ACC112 (cell line): ENCODE results near the gene MOB3B.

Experiments used
- H2AFZ ChIP-seq: fragments of 200-600 bp; sonication (generic); one replicate; pipeline ENCODE4 v1.6.0; 2017; ENCODE audit warnings: antibody characterized with exemption, low read length; ENCODE audit not compliant: unreplicated experiment
- H3K27ac ChIP-seq: fragments of 200-600 bp; sonication (generic); 2 replicates; pipeline ENCODE4 v1.5.1; 2014; ENCODE audit warnings: low read depth, mild to moderate bottlenecking, antibody characterized with exemption, low read length, moderate library complexity
- H3K27me3 ChIP-seq: fragments of 200-600 bp; sonication (generic); 2 replicates; pipeline ENCODE4 v1.6.1; 2014; ENCODE audit warnings: mild to moderate bottlenecking, antibody characterized with exemption, low read length, moderate library complexity, mixed read lengths; ENCODE audit not compliant: insufficient read depth
- H3K36me3 ChIP-seq: fragments of 200-600 bp; sonication (generic); 2 replicates; pipeline ENCODE4 v1.6.1; 2016; ENCODE audit warnings: mild to moderate bottlenecking, antibody characterized with exemption, low read length, moderate library complexity, mixed read lengths; ENCODE audit not compliant: insufficient read depth
- H3K4me1 ChIP-seq: fragments of 200-600 bp; sonication (generic); one replicate; pipeline ENCODE4 v1.6.1; 2016; ENCODE audit warnings: low read length, mixed read lengths; ENCODE audit not compliant: insufficient read depth, unreplicated experiment, control insufficient read depth
- H3K4me3 ChIP-seq: fragments of 200-600 bp; sonication (generic); 2 replicates; pipeline ENCODE4 v1.5.1; 2014; ENCODE audit warnings: mild to moderate bottlenecking, low read depth, low read length
- H3K79me2 ChIP-seq: fragments of 200-600 bp; sonication (generic); one replicate; pipeline ENCODE4 v1.6.0; 2016; ENCODE audit warnings: low read length; ENCODE audit not compliant: control insufficient read depth, unreplicated experiment, insufficient read depth

MOB3B gene

GRCh38 chr9:27475057-27475595 lies 54.5 kb downstream of the MOB3B start:
- no peaks in the 10 kb centered on the region for H3K36me3 ChIP-seq
- no peak overlapping the region for H3K27ac ChIP-seq
- H3K27me3 ChIP-seq, result peaks cover 14% of the 10 kb centered on the region; the same call in 1 of the 2 replicates
- no peak overlapping the region for H3K4me3 ChIP-seq
- H3K79me2 ChIP-seq, result no peaks in the 10 kb centered on the region
- H3K4me1 ChIP-seq, result no peaks in the 10 kb centered on the region
- no peak overlapping the region for H2AFZ ChIP-seq

- Histone ChIP-seq H3K79me2 (no peaks in the 10 kb centered on the region), H2AFZ (no peak overlapping the region), H3K27ac (no peak overlapping the region), H3K27me3 (peaks cover 14% of the 10 kb centered on the region; the same call in 1 of the 2 replicates), H3K4me3 (no peak overlapping the region), H3K36me3 (no peaks in the 10 kb centered on the region), H3K4me1 (no peaks in the 10 kb centered on the region)
Observed at GRCh38 chr9:27474305-27474704, 55.3 kb downstream of the MOB3B start.

GRCh38 chr9:27473111-27473529 lies 56.5 kb downstream of the MOB3B start:
- H3K79me2 ChIP-seq, result no peaks in the 10 kb centered on the region
- no peak overlapping the region for H3K4me3 ChIP-seq
- no peak overlapping the region for H3K27ac ChIP-seq
- H3K4me1 ChIP-seq, result no peaks in the 10 kb centered on the region
- peaks cover 14% of the 10 kb centered on the region; the same call in 1 of the 2 replicates for H3K27me3 ChIP-seq
- no peaks in the 10 kb centered on the region for H3K36me3 ChIP-seq
- no peak overlapping the region for H2AFZ ChIP-seq

DNA sequence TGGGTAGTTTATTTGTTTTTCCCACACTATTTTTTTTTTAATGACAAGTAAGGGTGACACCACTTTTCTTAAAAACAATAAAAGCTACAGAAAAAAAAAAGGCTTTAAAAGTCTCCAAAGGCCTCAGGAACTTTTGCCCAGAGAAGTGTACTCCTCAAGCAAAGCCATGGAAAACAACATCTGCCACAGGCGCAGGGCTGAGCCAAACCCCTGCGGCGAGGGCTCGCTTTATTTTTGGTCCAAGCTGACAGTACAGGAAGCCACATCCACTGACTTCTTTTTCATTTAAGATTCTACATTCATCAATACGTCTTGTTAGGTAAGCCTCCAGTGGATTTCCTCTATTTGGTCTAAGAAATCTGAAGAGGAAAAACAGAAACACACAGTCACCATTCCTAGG lies 57.4 kb downstream of the MOB3B start:
- no peak overlapping the region for H3K27ac ChIP-seq

DNA sequence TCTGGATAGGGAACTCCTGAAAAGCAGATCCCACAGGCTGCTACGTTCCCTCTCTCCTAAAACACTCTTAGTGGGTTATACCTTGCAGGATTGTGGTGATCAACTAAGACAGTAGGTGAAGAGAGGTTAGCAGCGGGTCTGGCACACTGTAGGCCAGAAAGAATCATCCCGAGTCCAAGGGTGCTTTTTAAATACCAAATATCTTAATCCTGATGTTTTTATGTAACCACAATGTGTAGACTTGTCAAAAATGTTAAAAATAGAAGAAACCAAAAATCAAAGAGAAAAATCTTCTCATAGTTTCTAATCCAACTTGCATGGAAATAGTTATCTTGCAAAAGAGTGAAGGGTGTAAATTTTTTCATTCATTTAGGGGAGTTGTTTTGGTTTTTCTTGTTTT lies 57.8 kb downstream of the MOB3B start:
- peaks cover 14% of the 10 kb centered on the region; the same call in 1 of the 2 replicates for H3K27me3 ChIP-seq
- no peak overlapping the region for H3K4me3 ChIP-seq
- H3K27ac ChIP-seq, result no peak overlapping the region
- H3K79me2 ChIP-seq, result no peaks in the 10 kb centered on the region
- H3K4me1 ChIP-seq, result no peaks in the 10 kb centered on the region
- H2AFZ ChIP-seq, result no peak overlapping the region
- no peaks in the 10 kb centered on the region for H3K36me3 ChIP-seq

More for the DNA sequence above, 57.4 kb downstream of the MOB3B start:
- Histone ChIP-seq H3K27me3 (peaks cover 14% of the 10 kb centered on the region; the same call in 1 of the 2 replicates), H3K4me3 (no peak overlapping the region), H3K36me3 (no peaks in the 10 kb centered on the region), H3K79me2 (no peaks in the 10 kb centered on the region), H2AFZ (no peak overlapping the region), H3K4me1 (no peaks in the 10 kb centered on the region)

DNA sequence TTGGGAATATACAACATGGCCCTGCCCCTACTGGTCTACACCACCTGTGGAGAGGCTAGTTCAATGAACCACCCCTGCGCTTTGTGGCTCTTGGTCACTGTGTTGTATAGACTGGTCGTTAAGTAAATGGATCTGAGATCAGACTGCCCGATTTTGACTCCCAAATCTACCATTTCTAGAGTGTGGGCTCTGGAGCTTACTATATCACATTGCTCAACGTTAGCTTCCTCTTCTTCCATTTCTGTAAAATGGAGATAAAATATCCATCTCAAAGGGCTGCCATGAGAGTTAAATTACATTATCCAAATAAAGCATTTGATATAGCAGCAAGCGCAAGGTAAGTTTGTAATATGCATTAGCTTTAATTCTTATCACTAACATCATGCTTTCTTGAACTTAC lies 58.2 kb downstream of the MOB3B start:
- Histone ChIP-seq H3K4me1 (no peaks in the 10 kb centered on the region), H3K4me3 (no peak overlapping the region), H3K27me3 (peaks cover 10% of the 10 kb centered on the region; the same call in 1 of the 2 replicates), H2AFZ (no peak overlapping the region), H3K36me3 (no peaks in the 10 kb centered on the region), H3K27ac (no peak overlapping the region), H3K79me2 (no peaks in the 10 kb centered on the region)

DNA sequence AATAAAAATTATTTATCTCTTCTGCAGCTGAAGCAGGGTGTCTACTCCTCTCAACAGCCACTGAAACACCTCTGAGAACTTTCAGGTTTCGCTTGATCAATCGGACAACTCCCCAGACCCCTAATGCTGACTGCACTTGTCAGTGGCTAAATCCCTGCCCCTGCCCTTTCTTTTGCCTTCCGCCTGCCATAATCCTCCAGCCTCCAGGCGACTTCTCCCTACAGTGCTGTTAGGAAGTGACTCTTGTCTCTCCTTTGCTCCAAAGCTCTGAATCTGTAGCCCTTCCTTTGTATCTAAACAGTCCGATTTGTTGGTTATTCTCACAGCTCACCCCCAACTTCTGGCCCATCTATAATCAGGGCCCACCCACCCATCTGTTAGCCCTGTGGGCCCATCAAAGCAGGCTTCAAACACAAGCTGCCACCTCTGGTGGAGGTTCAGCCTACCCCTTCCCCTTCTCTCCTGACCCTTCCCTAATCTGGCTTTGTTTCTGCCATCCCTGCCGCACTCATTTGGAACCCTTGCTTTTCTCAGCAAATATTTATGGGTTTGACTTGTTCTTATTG lies 59.2 kb downstream of the MOB3B start:
- Histone ChIP-seq H2AFZ (no peak overlapping the region), H3K4me3 (no peak overlapping the region), H3K27ac (no peak overlapping the region), H3K79me2 (no peaks in the 10 kb centered on the region), H3K36me3 (no peaks in the 10 kb centered on the region), H3K4me1 (no peaks in the 10 kb centered on the region), H3K27me3 (peaks cover 10% of the 10 kb centered on the region; the same call in 1 of the 2 replicates)

DNA sequence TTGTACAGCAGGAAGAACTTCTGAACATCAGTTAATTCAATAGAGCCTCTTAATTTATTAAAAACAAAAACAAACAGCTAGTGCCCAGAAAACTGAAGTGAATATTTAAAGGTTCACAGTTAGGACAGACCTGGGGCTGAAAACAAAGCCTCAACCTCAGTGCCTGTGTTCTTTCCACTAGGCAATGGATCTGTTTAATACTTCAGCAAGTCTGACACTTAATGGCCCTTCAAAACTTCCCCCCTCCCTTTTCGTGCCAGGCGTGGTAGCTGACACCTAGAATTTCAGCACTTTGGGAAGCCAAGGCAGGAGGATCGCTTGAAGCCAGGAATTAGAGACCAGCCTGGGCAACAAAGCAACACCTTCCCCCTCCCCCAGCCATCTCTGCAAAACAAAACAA lies 60.1 kb downstream of the MOB3B start:
- H3K4me3 ChIP-seq, result no peak overlapping the region
- H3K4me1 ChIP-seq, result no peaks in the 10 kb centered on the region
- 0 out of 2 replicates have a peak, but pooled peaks cover 10% of the 10 kb centered on the region for H3K27me3 ChIP-seq
- H3K79me2 ChIP-seq, result no peaks in the 10 kb centered on the region
- no peaks in the 10 kb centered on the region for H3K36me3 ChIP-seq
- no peak overlapping the region for H2AFZ ChIP-seq
- no peak overlapping the region for H3K27ac ChIP-seq

DNA sequence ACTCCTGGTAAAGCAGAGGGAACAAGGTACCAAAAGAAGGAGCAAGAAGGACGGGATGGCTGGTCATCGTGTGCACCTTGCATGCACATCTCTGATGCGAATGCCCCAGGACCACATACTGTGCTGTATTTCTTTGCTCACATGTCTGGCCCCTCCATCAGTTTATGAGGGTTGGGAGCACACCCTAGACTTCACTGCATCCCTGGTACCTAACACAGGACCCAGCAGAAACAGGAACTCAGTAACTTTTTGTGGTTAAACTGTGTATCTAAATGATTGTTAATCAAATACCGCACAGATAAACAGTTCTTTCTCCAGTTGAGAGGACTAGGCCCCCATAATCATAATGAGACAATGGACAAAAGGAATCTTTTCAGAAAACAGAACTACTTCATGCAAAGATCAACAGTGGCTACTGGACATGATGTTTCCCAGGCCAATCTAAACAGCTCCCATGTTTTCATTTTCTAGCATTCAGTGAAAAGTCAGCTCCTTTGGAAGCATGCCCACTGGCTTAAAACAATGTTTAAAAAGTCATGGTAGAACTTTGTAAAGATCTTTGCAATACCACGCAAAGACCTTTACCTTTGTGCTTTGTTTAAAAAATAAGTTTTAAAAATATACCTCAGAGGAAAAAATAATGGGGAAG lies 61.0 kb downstream of the MOB3B start:
- Histone ChIP-seq H3K4me3 (no peak overlapping the region), H3K36me3 (no peaks in the 10 kb centered on the region), H3K4me1 (no peaks in the 10 kb centered on the region), H3K27me3 (0 out of 2 replicates have a peak, but pooled peaks cover 10% of the 10 kb centered on the region), H3K79me2 (no peaks in the 10 kb centered on the region), H2AFZ (no peak overlapping the region), H3K27ac (no peak overlapping the region)

DNA sequence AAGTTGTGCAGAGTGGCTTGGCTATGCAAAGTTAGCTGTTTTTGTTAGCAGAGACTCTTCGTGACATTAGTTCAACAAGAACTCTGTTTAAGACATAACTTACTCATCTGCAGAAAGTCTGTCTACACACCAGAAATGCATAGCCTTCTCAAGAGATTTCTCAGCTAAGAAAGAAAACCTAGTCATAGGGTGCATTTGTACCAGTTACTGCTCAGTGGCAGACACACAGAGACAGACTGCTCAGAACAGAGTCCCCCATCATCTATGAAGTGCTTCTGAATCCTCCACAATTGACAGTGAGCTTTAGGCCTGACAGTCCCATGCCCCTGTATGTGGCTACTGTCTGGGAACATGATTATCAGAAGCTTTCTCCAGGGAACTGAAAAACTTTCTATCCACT lies 61.6 kb downstream of the MOB3B start:
- Histone ChIP-seq H3K36me3 (no peaks in the 10 kb centered on the region), H2AFZ (no peak overlapping the region), H3K27ac (no peak overlapping the region), H3K4me1 (no peaks in the 10 kb centered on the region), H3K79me2 (no peaks in the 10 kb centered on the region), H3K27me3 (0 out of 2 replicates have a peak, but pooled peaks cover 10% of the 10 kb centered on the region), H3K4me3 (no peak overlapping the region)

- Histone ChIP-seq H2AFZ (no peak overlapping the region), H3K27ac (no peak overlapping the region), H3K4me3 (no peak overlapping the region), H3K27me3 (0 out of 2 replicates have a peak, but pooled peaks cover 10% of the 10 kb centered on the region), H3K79me2 (no peaks in the 10 kb centered on the region), H3K36me3 (no peaks in the 10 kb centered on the region), H3K4me1 (no peaks in the 10 kb centered on the region)
Observed at GRCh38 chr9:27467486-27467885, 62.1 kb downstream of the MOB3B start.
